Mesothelial cell of epicardium (in vitro differentiated cells): Measurements from ENCODE around the gene BIN1. TPM values are rescaled to one million over a fixed set of nuclear protein-coding genes. Genes with fewer than 3 reads are reported as not detected.

ENCODE experiments used
- DNase-seq, 2 experiments: peaks; one replicate each; pipeline ENCODE4 v3.0.0; 2021; ENCODE audit warnings: low spot score in 2 of 2; ENCODE audit not compliant: unreplicated experiment in 2 of 2
- H3K27ac Mint-ChIP-seq: 2 replicates; pipeline ENCODE4 v1.8.0; 2021; ENCODE audit warnings: mixed read lengths
- H3K27me3 Mint-ChIP-seq: 2 replicates; pipeline ENCODE4 v1.8.0; 2021; ENCODE audit warnings: low read depth, mixed read lengths
- H3K36me3 Mint-ChIP-seq: 2 replicates; pipeline ENCODE4 v1.8.0; 2021; ENCODE audit warnings: mixed read lengths
- H3K4me1 Mint-ChIP-seq: 2 replicates; pipeline ENCODE4 v1.8.0; 2021; ENCODE audit warnings: mixed read lengths
- H3K4me3 Mint-ChIP-seq: 2 replicates; pipeline ENCODE4 v1.8.0; 2021; ENCODE audit warnings: mild to moderate bottlenecking, moderate library complexity, mixed read lengths
- H3K9me3 Mint-ChIP-seq: 2 replicates; pipeline ENCODE4 v1.8.0; 2021; ENCODE audit warnings: mixed read lengths
- total RNA-seq: library from RNA; stranded (reverse); gene quantifications from 3 replicates; pipeline ENCODE4 v1.2.1, GENCODE V29; 2021
- TF ChIP-seq, protein P1 (sequence below): fragments of 200-600 bp; sonication (generic); IDR thresholded peaks from one replicate; pipeline ENCODE4 v1.5.0; 2021; ENCODE audit warnings: antibody characterized with exemption; ENCODE audit not compliant: unreplicated experiment

The BIN1 gene
- total RNA-seq, 1 donor from 2014 or later = 45.7 TPM

DNA sequence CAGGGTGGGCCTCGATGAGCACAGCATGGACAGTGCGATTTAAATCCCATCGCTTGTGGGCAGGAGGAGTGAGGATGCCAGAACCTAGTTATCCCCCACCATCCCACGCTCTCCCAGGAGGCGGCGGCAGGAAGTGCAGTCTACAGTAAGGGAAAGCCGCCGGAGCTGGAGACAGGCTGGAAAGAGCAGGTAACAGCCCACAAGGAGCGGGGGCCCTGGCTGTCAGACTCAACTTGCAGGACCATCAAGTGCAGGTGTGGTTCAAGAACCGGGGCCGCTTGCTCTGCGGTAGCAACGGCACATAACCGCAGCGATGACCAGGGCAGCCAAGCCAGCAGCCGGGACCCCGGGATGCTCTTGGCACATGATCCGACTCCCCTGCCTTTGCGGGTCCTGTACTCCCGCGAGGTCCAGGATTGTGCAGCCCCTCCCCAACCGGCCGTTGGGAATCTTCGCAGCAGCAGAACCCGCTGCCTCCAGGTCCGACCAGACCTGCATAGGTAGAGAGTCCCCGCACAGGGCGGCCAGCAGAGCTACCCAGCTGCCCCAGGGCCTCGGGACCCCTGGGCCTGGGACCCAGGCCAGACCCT lies 82.1 kb downstream of the BIN1 start:
- H3K27ac Mint-ChIP-seq = peak overlapping the region; percentile 9
- TF ChIP-seq, protein P1, sequence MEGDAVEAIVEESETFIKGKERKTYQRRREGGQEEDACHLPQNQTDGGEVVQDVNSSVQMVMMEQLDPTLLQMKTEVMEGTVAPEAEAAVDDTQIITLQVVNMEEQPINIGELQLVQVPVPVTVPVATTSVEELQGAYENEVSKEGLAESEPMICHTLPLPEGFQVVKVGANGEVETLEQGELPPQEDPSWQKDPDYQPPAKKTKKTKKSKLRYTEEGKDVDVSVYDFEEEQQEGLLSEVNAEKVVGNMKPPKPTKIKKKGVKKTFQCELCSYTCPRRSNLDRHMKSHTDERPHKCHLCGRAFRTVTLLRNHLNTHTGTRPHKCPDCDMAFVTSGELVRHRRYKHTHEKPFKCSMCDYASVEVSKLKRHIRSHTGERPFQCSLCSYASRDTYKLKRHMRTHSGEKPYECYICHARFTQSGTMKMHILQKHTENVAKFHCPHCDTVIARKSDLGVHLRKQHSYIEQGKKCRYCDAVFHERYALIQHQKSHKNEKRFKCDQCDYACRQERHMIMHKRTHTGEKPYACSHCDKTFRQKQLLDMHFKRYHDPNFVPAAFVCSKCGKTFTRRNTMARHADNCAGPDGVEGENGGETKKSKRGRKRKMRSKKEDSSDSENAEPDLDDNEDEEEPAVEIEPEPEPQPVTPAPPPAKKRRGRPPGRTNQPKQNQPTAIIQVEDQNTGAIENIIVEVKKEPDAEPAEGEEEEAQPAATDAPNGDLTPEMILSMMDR = no peak
- H3K4me3 Mint-ChIP-seq = peak overlapping the region; percentile 81
- peaks cover 12% of the 10 kb centered on the region for H3K4me1 Mint-ChIP-seq
- no peaks in the 10 kb centered on the region for H3K36me3 Mint-ChIP-seq
- DNase-seq = peak in 1 of 2 experiments; percentile 55
- peaks cover 8% of the 10 kb centered on the region for H3K27me3 Mint-ChIP-seq
- H3K9me3 Mint-ChIP-seq = no peaks in the 10 kb centered on the region

DNA sequence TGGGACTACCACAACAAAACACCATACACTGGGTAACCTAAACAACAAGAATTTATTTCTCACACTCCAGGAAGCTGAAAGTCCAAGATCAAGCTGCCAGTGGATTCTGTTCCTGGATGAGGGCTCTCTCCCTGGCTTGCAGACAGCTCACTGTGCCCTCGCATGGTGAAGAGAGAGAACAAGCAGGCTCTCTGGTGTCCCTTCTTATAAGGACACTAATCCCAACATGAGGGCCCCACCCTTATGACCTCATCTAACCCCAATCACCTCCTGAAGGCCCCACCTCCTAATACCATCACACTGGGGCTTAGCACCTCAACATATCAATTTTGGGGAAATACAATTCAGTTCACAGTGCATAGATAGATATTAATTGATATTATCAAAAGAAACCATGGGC lies 83.5 kb downstream of the BIN1 start:
- Mint-ChIP-seq H3K27me3 (peaks cover 9% of the 10 kb centered on the region), H3K4me1 (peaks cover 12% of the 10 kb centered on the region), H3K27ac (no peak overlapping the region), H3K4me3 (no peak overlapping the region), H3K36me3 (no peaks in the 10 kb centered on the region), H3K9me3 (no peaks in the 10 kb centered on the region)
- DNase-seq = no peak
- TF ChIP-seq, protein P1 = no peak

- peaks cover 12% of the 10 kb centered on the region for H3K4me1 Mint-ChIP-seq
- no peak overlapping the region for H3K4me3 Mint-ChIP-seq
- TF ChIP-seq, protein P1 = no peak
- H3K27ac Mint-ChIP-seq = no peak overlapping the region
- H3K9me3 Mint-ChIP-seq = no peaks in the 10 kb centered on the region
- no peaks in the 10 kb centered on the region for H3K36me3 Mint-ChIP-seq
- peaks cover 8% of the 10 kb centered on the region for H3K27me3 Mint-ChIP-seq
- DNase-seq = no peak
Observed at GRCh38 chr2:127022817-127023216, 84.1 kb downstream of the BIN1 start.

GRCh38 chr2:127020536-127020935 lies 86.4 kb downstream of the BIN1 start:
- peaks cover 4% of the 10 kb centered on the region for H3K27me3 Mint-ChIP-seq
- no peak overlapping the region for H3K4me3 Mint-ChIP-seq
- no peaks in the 10 kb centered on the region for H3K9me3 Mint-ChIP-seq
- no peaks in the 10 kb centered on the region for H3K36me3 Mint-ChIP-seq
- TF ChIP-seq, protein P1 = no peak
- no peak overlapping the region for H3K27ac Mint-ChIP-seq
- no peak for DNase-seq
- peaks cover 6% of the 10 kb centered on the region for H3K4me1 Mint-ChIP-seq

DNA sequence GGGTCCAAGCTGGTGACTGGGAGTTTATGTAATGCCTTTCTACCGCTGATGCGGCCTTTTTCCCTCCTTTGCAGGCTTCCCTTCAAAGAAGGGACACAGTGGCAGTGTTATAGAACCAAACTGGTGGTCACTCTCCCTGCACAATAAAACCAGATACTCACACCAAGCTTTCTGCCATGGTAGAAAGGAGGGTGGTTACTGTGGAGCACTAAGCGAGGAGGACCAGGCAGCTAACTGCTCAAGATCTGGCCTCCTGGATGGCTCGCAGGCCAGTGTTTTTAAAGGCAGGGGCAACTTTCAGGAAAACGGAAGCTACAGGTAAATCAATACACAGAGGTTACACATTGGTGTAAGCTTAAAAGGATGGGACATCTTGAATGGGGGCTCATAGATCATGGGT lies 89.4 kb downstream of the BIN1 start:
- no peak overlapping the region for H3K4me3 Mint-ChIP-seq
- no peak for DNase-seq
- H3K27ac Mint-ChIP-seq = no peak overlapping the region

More for the DNA sequence above, 89.4 kb downstream of the BIN1 start:
- TF ChIP-seq, protein P1 = no peak
- Mint-ChIP-seq H3K9me3 (no peaks in the 10 kb centered on the region), H3K36me3 (no peaks in the 10 kb centered on the region), H3K27me3 (peaks cover 4% of the 10 kb centered on the region), H3K4me1 (peaks cover under 1% of the 10 kb centered on the region)
